GM12891 (cell line): Measurements from ENCODE around the gene CFAP92.

Experiments
- PAX5 ChIP-seq: IDR thresholded peaks from 2 replicates; pipeline ENCODE4 v1.6.1; 2011; ENCODE audit warnings: low read length, moderate library complexity, mild to moderate bottlenecking; ENCODE audit not compliant: insufficient read depth, severe bottlenecking
- POLR2A ChIP-seq: IDR thresholded peaks from 2 replicates; pipeline ENCODE4 v1.6.1; 2011; ENCODE audit warnings: low read depth, low read length, control low read depth
- POLR2AphosphoS5 ChIP-seq: IDR thresholded peaks from 2 replicates; pipeline ENCODE4 v1.6.1; 2011; ENCODE audit warnings: low read depth, low read length, control low read depth
- POU2F2 ChIP-seq: IDR thresholded peaks from 2 replicates; pipeline ENCODE4 v1.6.1; 2011; ENCODE audit warnings: low read depth, mild to moderate bottlenecking, control low read depth, low read length, moderate library complexity
- SPI1 ChIP-seq: IDR thresholded peaks from 2 replicates; pipeline ENCODE4 v1.6.1; 2011; ENCODE audit warnings: low read depth, low read length, control low read depth
- TAF1 ChIP-seq: IDR thresholded peaks from 2 replicates; pipeline ENCODE4 v1.6.1; 2011; ENCODE audit warnings: low read depth, low read length, control low read depth

DNA sequence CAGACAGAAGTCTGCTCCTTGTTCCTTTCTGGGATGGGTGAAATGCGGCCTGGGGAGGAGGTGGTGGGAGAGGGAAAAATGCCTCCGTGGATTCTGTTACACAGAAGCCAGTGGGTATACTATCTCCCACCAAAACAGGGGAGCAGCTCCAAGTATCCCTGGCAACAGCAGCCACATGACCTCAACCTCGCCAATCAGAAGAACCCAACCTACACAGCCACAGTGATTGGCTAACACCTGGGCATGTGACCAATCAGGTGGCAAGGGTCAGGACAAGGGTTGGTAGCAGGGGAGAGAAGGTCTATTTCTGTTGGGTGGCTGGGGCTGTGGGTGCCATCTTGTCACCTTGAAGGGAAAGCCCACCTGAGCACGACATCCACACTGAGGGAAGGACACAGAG lies 123.5 kb downstream of the CFAP92 start:
- no peak for TF ChIP-seq POLR2AphosphoS5
- no peak for TF ChIP-seq POLR2A
- TF ChIP-seq TAF1: no peak
- TF ChIP-seq SPI1: no peak
- no peak for TF ChIP-seq POU2F2
- no peak for TF ChIP-seq PAX5
